Measurements from ENCODE around the gene FXYD6. TPM values are rescaled to one million over a fixed set of nuclear protein-coding genes. Genes with fewer than 3 reads are reported as not detected.

FXYD6 gene
- total and polyA plus RNA-seq, 11 donors, result 24.6 to 54.0 (median 39.5) TPM

- peak overlapping the region in 7 of 12 donors; percentile 32 to 60 (median 49) for H3K27ac ChIP-seq
- peaks cover 1 to 63% (median 37%) of the 10 kb centered on the region in 12 donors for H3K4me1 ChIP-seq
- no peak overlapping the region for H3K4me3 ChIP-seq
- intact Hi-C loops (cut with DNase I), result no loop called here
- no peaks in the 10 kb centered on the region for H3K9me3 ChIP-seq
- ATAC-seq, result peak in 3 of 4 donors; percentile 38 to 70 (median 44)
- H3K36me3 ChIP-seq, result no peaks in the 10 kb centered on the region
- TF ChIP-seq POLR2A (IDR thresholded peaks at IDR 0.05) (no peak), CTCF (IDR thresholded peaks at IDR 0.05) (no peak)
- DNase-seq, result peak; percentile 48 to 86 (median 82)
- H3K27me3 ChIP-seq, result no peaks in the 10 kb centered on the region
- 57 to 71% (median 63%) methylated on average over 8 to 16 of the region's 16 CpGs for WGBS, 4 donors
Measured at GRCh38 chr11:117828611-117829368, 47.7 kb downstream of the FXYD6 start.

- ATAC-seq, result no peak
- no peaks in the 10 kb centered on the region for H3K36me3 ChIP-seq
- no peak for TF ChIP-seq CTCF (IDR thresholded peaks at IDR 0.05)
- TF ChIP-seq POLR2A (IDR thresholded peaks at IDR 0.05), result no peak
- intact Hi-C loops (cut with DNase I), result no loop called here
- H3K4me1 ChIP-seq, result peaks cover 2 to 66% (median 40%) of the 10 kb centered on the region in 12 donors
- peak; percentile 7 to 59 (median 29) for DNase-seq
- WGBS, 4 donors, result 74 to 79% (median 76%) methylated on average over 10 to 15 of the region's 15 CpGs
- no peaks in the 10 kb centered on the region for H3K27me3 ChIP-seq
- no peak overlapping the region for H3K4me3 ChIP-seq
- no peaks in the 10 kb centered on the region for H3K9me3 ChIP-seq
- peak overlapping the region in 6 of 12 donors; percentile 32 to 57 (median 46) for H3K27ac ChIP-seq
Measured at GRCh38 chr11:117827521-117828511, 48.6 kb downstream of the FXYD6 start.

GRCh38 chr11:117826832-117827231 lies 49.6 kb downstream of the FXYD6 start:
- no peaks in the 10 kb centered on the region for H3K27me3 ChIP-seq
- H3K9me3 ChIP-seq, result no peaks in the 10 kb centered on the region
- 87 to 96% (median 90%) methylated on average over 3 of the region's 3 CpGs for WGBS, 4 donors
- no peak overlapping the region for H3K27ac ChIP-seq
- peaks cover 2 to 75% (median 45%) of the 10 kb centered on the region in 12 donors for H3K4me1 ChIP-seq
- TF ChIP-seq POLR2A (IDR thresholded peaks at IDR 0.05) (no peak), CTCF (IDR thresholded peaks at IDR 0.05) (no peak)
- DNase-seq (peak in 2 of 5 donors; percentile 9 to 31), ATAC-seq (no peak)
- no peaks in the 10 kb centered on the region for H3K36me3 ChIP-seq
- intact Hi-C loops (cut with DNase I), result no loop called here
- no peak overlapping the region for H3K4me3 ChIP-seq

DNA sequence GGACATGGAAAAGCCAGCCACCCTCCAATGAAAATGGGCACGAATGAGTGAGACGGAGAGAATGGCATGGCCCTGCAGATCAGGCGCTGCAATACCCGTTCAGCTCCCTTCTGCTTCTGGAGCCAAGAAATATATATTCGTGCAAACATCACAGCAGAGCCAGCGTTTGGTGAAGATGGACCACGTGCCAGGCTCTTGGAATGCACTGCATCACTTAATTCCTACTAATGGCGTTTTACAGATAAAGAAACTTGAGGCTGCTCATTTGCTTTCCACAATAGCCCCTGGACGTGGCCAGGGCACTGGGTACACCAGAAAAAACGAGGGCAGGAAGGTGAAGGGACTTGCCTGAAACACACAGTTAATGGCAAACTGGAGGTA lies 50.3 kb downstream of the FXYD6 start:
- Histone ChIP-seq H3K27me3 (no peaks in the 10 kb centered on the region), H3K36me3 (no peaks in the 10 kb centered on the region), H3K27ac (no peak overlapping the region), H3K4me1 (peaks cover 2 to 73% (median 42%) of the 10 kb centered on the region in 12 donors), H3K9me3 (no peaks in the 10 kb centered on the region), H3K4me3 (no peak overlapping the region)
- intact Hi-C loops (cut with DNase I), result no loop called here
- 65 to 78% (median 73%) methylated on average over 10 of the region's 10 CpGs for WGBS, 4 donors
- ATAC-seq (no peak), DNase-seq (peak in 1 of 5 donors; percentile 22)
- no peak for TF ChIP-seq POLR2A (IDR thresholded peaks at IDR 0.05)
- no peak for TF ChIP-seq CTCF (IDR thresholded peaks at IDR 0.05)
